GM23338 (cell line): ENCODE measurements around the gene RGS2. TPM values are rescaled to one million over a fixed set of nuclear protein-coding genes. Genes with fewer than 3 reads are reported as not detected.

Source experiments
- ATAC-seq: fragments of 200-7000 bp; cut with Tn5 transposase; 3 replicates; pipeline ENCODE4 v1.9.1; 2020
- DNase-seq: peaks from one replicate; pipeline ENCODE4 v3.0.0-alpha.2; 2015; ENCODE audit warnings: low spot score
- H2AFZ ChIP-seq: fragments of 200-600 bp; sonication (generic); 2 replicates; pipeline ENCODE4 v1.8.0; 2016; ENCODE audit warnings: antibody characterized with exemption, mild to moderate bottlenecking, moderate library complexity
- H3F3A ChIP-seq: fragments of 200-600 bp; sonication (generic); replicated peaks from 2 replicates; pipeline ENCODE4 v1.8.0; 2017; ENCODE audit warnings: antibody characterized with exemption, mixed run types, low read depth
- H3K27ac ChIP-seq: fragments of 200-600 bp; sonication (generic); 2 replicates; pipeline ENCODE4 v1.6.1; 2016; ENCODE audit warnings: low read depth
- H3K27me3 ChIP-seq: fragments of 200-600 bp; sonication (generic); 2 replicates; pipeline ENCODE4 v1.8.0; 2016; ENCODE audit warnings: mild to moderate bottlenecking, mixed run types, moderate library complexity; ENCODE audit not compliant: insufficient read depth
- H3K36me3 ChIP-seq: fragments of 200-600 bp; sonication (generic); 2 replicates; pipeline ENCODE4 v1.8.0; 2016; ENCODE audit warnings: mild to moderate bottlenecking; ENCODE audit not compliant: insufficient read depth
- H3K4me1 ChIP-seq: fragments of 200-600 bp; sonication (generic); 2 replicates; pipeline ENCODE4 v1.8.0; 2016; ENCODE audit warnings: mild to moderate bottlenecking, moderate library complexity; ENCODE audit not compliant: insufficient read depth
- H3K4me2 ChIP-seq: fragments of 200-600 bp; sonication (generic); 2 replicates; pipeline ENCODE4 v1.7.1; 2017; ENCODE audit warnings: mixed run types
- H3K4me3 ChIP-seq: fragments of 200-600 bp; sonication (generic); 2 replicates; pipeline ENCODE4 v1.6.1; 2016; ENCODE audit warnings: mixed run types
- H3K79me2 ChIP-seq: fragments of 200-600 bp; sonication (generic); replicated peaks from 2 replicates; pipeline ENCODE4 v1.8.0; 2017; ENCODE audit warnings: mild to moderate bottlenecking; ENCODE audit not compliant: insufficient read depth
- H3K9me2 ChIP-seq: fragments of 200-600 bp; sonication (generic); 2 replicates; pipeline ENCODE4 v1.8.0; 2017; ENCODE audit not compliant: insufficient read depth
- H4K20me1 ChIP-seq: fragments of 200-600 bp; sonication (generic); replicated peaks from 2 replicates; pipeline ENCODE4 v1.8.0; 2017; ENCODE audit warnings: mild to moderate bottlenecking; ENCODE audit not compliant: insufficient read depth
- H3K27ac Mint-ChIP-seq: 2 replicates; pipeline ENCODE4 v1.8.0; 2020; ENCODE audit warnings: inconsistent platforms, mild to moderate bottlenecking, moderate library complexity, mixed read lengths
- H3K27me3 Mint-ChIP-seq: 3 replicates; pipeline ENCODE4 v1.8.0; 2022; ENCODE audit warnings: low read depth, mild to moderate bottlenecking, moderate library complexity, mixed read lengths, inconsistent platforms; ENCODE audit not compliant: insufficient read depth, poor library complexity
- H3K36me3 Mint-ChIP-seq: 3 replicates; pipeline ENCODE4 v1.8.0; 2021; ENCODE audit warnings: low read depth, mild to moderate bottlenecking, inconsistent platforms, moderate library complexity, mixed read lengths
- H3K4me1 Mint-ChIP-seq: 3 replicates; pipeline ENCODE4 v1.8.0; 2020; ENCODE audit warnings: mild to moderate bottlenecking, inconsistent platforms, mixed read lengths
- H3K4me3 Mint-ChIP-seq: 3 replicates; pipeline ENCODE4 v1.8.0; 2021; ENCODE audit warnings: moderate library complexity, mild to moderate bottlenecking, inconsistent platforms, mixed read lengths
- H3K9me3 Mint-ChIP-seq: 3 replicates; pipeline ENCODE4 v1.8.0; 2020; ENCODE audit warnings: moderate library complexity, mild to moderate bottlenecking, inconsistent platforms, mixed read lengths
- CREB1 ChIP-seq: fragments of 250-450 bp; sonication (Bioruptor Pico); IDR thresholded peaks from 2 replicates; pipeline ENCODE4 v1.5.0; 2020; ENCODE audit warnings: low read depth, mild to moderate bottlenecking, moderate library complexity
- EZH2phosphoT487 ChIP-seq: fragments of 200-600 bp; sonication (generic); IDR thresholded peaks from one replicate; pipeline ENCODE4 v1.8.1; 2018; ENCODE audit warnings: antibody characterized with exemption; ENCODE audit not compliant: unreplicated experiment
- JUNB ChIP-seq: IDR thresholded peaks from one replicate; pipeline ENCODE4 v1.6.1; 2016; ENCODE audit warnings: antibody characterized with exemption; ENCODE audit not compliant: unreplicated experiment
- NANOG ChIP-seq: IDR thresholded peaks from 2 replicates; pipeline ENCODE4 v1.6.1; 2016; ENCODE audit warnings: antibody characterized with exemption, borderline replicate concordance
- POLR2AphosphoS5 ChIP-seq: IDR thresholded peaks from 2 replicates; pipeline ENCODE4 v1.6.1; 2016; ENCODE audit warnings: antibody characterized with exemption, low read depth
- STAT1 ChIP-seq: IDR thresholded peaks from one replicate; pipeline ENCODE4 v1.6.1; 2016; ENCODE audit warnings: antibody characterized with exemption; ENCODE audit not compliant: unreplicated experiment
- ZNF114 ChIP-seq: fragments of 250-450 bp; sonication (Bioruptor Pico); IDR thresholded peaks from 2 replicates; pipeline ENCODE4 v1.5.0; 2020; ENCODE audit warnings: mild to moderate bottlenecking, moderate library complexity
- polyA plus RNA-seq: library from polyadenylated mRNA; unstranded; fragments of >200 nt; fragmentation: Nextera tagmentation; extraction: Ambion mirVana; gene quantifications from 2 replicates; pipeline ENCODE4 v1.2.1, GENCODE V29; 2016
- total RNA-seq: library from RNA; depleted of rRNA; stranded (reverse); fragments of >200 nt; shearing (Covaris generic); gene quantifications from 2 replicates; pipeline ENCODE4 v1.2.3, GENCODE V29; 2014
- TF ChIP-seq, protein P1 (sequence below): fragments of 250-450 bp; sonication (Bioruptor Pico); IDR thresholded peaks from 2 replicates; pipeline ENCODE4 v1.5.0; 2020; ENCODE audit warnings: mild to moderate bottlenecking, moderate library complexity
- TF ChIP-seq, protein P2 (sequence below): IDR thresholded peaks from 2 replicates; pipeline ENCODE4 v1.6.1; 2016; ENCODE audit warnings: antibody characterized with exemption
- TF ChIP-seq, protein P3 (sequence below), 2 experiments: fragments of 200-600 bp in 1 of 2; sonication (generic) in 1 of 2; conservative IDR thresholded peaks; 2 replicates each; pipeline versions ENCODE4 v1.5.1 to v1.6.1; 2016 to 2017; ENCODE audit warnings: antibody characterized with exemption in 2 of 2, low read depth in 2 of 2, mild to moderate bottlenecking in 2 of 2, moderate library complexity in 1 of 2
- TF ChIP-seq, protein P4 (sequence below): IDR thresholded peaks from one replicate; pipeline ENCODE4 v1.6.1; 2018; ENCODE audit warnings: antibody characterized with exemption; ENCODE audit not compliant: unreplicated experiment

The RGS2 gene
- total and polyA plus RNA-seq, 2 experiments from 2014 or later, result 13.8 to 24.8 TPM

DNA sequence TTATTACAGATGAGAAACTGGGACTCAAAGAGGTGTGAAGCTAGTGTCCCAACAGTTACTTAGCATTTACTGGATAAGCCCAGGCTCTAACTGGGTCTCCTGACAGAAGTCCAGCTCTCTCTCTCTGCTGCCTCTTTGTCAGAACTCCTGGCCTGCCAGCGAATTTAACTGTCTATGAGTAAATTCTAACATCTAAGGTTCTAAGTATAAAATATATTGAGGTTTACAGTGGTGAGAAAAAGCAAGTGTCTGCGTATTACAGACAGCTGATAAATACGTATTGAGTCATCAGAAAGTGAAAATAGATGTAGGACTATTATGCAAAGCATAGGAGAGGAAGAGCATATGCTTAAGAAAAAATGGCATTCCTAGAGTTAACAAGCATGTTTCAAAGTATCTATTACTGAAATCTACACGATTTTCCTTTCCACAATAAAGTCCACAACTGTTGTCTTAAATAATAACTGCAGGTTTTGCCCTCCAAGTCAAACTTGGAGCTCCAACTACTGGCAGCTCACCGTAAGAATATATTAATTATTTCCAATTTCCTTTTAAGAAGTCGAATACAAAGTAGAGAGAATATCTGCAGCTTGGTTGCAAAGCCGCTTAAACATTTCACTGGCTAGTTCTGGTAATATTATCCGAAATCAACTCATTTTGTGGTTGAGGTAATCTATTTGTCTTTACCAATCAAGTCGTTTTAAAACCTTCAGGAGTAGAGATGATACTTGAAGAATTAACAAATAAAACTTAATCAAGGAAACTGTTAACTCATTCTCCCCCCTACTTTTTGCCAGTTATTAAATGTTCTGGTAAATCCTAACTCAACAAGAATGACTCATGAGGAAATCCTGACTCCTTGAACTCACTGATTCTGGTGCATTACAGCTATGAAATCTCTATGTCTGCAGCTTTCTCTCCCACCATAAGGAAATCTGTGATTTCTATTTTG lies 1.4 kb upstream of the RGS2 start (continued):
- TF ChIP-seq, protein P1, sequence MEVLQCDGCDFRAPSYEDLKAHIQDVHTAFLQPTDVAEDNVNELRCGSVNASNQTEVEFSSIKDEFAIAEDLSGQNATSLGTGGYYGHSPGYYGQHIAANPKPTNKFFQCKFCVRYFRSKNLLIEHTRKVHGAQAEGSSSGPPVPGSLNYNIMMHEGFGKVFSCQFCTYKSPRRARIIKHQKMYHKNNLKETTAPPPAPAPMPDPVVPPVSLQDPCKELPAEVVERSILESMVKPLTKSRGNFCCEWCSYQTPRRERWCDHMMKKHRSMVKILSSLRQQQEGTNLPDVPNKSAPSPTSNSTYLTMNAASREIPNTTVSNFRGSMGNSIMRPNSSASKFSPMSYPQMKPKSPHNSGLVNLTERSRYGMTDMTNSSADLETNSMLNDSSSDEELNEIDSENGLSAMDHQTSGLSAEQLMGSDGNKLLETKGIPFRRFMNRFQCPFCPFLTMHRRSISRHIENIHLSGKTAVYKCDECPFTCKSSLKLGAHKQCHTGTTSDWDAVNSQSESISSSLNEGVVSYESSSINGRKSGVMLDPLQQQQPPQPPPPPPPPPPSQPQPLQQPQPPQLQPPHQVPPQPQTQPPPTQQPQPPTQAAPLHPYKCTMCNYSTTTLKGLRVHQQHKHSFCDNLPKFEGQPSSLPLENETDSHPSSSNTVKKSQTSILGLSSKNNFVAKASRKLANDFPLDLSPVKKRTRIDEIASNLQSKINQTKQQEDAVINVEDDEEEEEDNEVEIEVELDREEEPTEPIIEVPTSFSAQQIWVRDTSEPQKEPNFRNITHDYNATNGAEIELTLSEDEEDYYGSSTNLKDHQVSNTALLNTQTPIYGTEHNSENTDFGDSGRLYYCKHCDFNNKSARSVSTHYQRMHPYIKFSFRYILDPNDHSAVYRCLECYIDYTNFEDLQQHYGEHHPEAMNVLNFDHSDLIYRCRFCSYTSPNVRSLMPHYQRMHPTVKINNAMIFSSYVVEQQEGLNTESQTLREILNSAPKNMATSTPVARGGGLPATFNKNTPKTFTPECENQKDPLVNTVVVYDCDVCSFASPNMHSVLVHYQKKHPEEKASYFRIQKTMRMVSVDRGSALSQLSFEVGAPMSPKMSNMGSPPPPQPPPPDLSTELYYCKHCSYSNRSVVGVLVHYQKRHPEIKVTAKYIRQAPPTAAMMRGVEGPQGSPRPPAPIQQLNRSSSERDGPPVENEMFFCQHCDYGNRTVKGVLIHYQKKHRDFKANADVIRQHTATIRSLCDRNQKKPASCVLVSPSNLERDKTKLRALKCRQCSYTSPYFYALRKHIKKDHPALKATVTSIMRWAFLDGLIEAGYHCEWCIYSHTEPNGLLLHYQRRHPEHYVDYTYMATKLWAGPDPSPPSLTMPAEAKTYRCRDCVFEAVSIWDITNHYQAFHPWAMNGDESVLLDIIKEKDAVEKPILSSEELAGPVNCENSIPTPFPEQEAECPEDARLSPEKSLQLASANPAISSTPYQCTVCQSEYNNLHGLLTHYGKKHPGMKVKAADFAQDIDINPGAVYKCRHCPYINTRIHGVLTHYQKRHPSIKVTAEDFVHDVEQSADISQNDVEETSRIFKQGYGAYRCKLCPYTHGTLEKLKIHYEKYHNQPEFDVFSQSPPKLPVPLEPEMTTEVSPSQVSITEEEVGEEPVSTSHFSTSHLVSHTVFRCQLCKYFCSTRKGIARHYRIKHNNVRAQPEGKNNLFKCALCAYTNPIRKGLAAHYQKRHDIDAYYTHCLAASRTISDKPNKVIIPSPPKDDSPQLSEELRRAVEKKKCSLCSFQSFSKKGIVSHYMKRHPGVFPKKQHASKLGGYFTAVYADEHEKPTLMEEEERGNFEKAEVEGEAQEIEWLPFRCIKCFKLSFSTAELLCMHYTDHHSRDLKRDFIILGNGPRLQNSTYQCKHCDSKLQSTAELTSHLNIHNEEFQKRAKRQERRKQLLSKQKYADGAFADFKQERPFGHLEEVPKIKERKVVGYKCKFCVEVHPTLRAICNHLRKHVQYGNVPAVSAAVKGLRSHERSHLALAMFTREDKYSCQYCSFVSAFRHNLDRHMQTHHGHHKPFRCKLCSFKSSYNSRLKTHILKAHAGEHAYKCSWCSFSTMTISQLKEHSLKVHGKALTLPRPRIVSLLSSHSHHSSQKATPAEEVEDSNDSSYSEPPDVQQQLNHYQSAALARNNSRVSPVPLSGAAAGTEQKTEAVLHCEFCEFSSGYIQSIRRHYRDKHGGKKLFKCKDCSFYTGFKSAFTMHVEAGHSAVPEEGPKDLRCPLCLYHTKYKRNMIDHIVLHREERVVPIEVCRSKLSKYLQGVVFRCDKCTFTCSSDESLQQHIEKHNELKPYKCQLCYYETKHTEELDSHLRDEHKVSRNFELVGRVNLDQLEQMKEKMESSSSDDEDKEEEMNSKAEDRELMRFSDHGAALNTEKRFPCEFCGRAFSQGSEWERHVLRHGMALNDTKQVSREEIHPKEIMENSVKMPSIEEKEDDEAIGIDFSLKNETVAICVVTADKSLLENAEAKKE (CRISPR knock-in tag), result no peak
- TF ChIP-seq EZH2phosphoT487 (no peak), POLR2AphosphoS5 (no peak), CREB1 (CRISPR knock-in tag) (no peak)
- TF ChIP-seq, protein P2, sequence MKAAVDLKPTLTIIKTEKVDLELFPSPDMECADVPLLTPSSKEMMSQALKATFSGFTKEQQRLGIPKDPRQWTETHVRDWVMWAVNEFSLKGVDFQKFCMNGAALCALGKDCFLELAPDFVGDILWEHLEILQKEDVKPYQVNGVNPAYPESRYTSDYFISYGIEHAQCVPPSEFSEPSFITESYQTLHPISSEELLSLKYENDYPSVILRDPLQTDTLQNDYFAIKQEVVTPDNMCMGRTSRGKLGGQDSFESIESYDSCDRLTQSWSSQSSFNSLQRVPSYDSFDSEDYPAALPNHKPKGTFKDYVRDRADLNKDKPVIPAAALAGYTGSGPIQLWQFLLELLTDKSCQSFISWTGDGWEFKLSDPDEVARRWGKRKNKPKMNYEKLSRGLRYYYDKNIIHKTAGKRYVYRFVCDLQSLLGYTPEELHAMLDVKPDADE, result no peak

DNA sequence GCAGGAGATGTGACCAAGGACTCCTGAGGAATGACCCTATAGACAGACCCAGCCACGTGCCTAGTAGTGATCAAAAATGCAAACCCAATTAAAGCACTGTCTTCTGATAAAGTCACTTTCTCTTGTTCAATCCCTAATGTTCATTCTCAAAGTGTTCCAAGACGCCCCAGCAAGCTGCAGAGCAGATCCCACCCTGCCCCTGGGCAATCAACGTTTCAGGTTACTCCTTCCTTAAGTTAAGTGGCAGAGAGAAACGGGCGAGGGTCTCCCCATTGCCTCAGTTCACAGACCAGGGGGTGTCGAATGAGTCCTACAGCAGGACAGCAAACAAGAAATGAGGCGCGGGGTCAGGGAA lies 699 bp upstream of the RGS2 start:
- peak overlapping the region; percentile 96 for H2AFZ ChIP-seq
- H3K79me2 ChIP-seq, result peaks cover 6% of the 10 kb centered on the region; the same call in 1 of the 2 replicates
- peak overlapping the region; percentile 89 for H3K4me2 ChIP-seq
- Mint-ChIP-seq H3K4me1 (peaks cover 25% of the 10 kb centered on the region), H3K27ac (peak overlapping the region; percentile 78), H3K36me3 (peaks cover 11% of the 10 kb centered on the region; the same call in 2 of the 3 replicates), H3K27me3 (peaks cover 18% of the 10 kb centered on the region), H3K4me3 (peak overlapping the region; percentile 96), H3K9me3 (no peaks in the 10 kb centered on the region; the same call in 2 of the 3 replicates)
- peaks cover 15% of the 10 kb centered on the region for H3K4me1 ChIP-seq
- no peaks in the 10 kb centered on the region for H4K20me1 ChIP-seq
- DNase-seq (peak; percentile 47), ATAC-seq (peak; percentile 14)
- H3K9me2 ChIP-seq, result no peaks in the 10 kb centered on the region
- peaks cover 9% of the 10 kb centered on the region for H3K36me3 ChIP-seq
- 0 out of 2 replicates have a peak overlapping the region, but pooled peaks have one; percentile 45 for H3K27ac ChIP-seq
- TF ChIP-seq, protein P3, sequence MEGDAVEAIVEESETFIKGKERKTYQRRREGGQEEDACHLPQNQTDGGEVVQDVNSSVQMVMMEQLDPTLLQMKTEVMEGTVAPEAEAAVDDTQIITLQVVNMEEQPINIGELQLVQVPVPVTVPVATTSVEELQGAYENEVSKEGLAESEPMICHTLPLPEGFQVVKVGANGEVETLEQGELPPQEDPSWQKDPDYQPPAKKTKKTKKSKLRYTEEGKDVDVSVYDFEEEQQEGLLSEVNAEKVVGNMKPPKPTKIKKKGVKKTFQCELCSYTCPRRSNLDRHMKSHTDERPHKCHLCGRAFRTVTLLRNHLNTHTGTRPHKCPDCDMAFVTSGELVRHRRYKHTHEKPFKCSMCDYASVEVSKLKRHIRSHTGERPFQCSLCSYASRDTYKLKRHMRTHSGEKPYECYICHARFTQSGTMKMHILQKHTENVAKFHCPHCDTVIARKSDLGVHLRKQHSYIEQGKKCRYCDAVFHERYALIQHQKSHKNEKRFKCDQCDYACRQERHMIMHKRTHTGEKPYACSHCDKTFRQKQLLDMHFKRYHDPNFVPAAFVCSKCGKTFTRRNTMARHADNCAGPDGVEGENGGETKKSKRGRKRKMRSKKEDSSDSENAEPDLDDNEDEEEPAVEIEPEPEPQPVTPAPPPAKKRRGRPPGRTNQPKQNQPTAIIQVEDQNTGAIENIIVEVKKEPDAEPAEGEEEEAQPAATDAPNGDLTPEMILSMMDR (conservative IDR thresholded peaks at IDR 0.05; ENCODE audit: low read depth in 2 of 2), result no peak
- TF ChIP-seq NANOG (no peak), ZNF114 (CRISPR knock-in tag) (no peak), JUNB (no peak), STAT1 (no peak), EZH2phosphoT487 (no peak)
- TF ChIP-seq, protein P4, sequence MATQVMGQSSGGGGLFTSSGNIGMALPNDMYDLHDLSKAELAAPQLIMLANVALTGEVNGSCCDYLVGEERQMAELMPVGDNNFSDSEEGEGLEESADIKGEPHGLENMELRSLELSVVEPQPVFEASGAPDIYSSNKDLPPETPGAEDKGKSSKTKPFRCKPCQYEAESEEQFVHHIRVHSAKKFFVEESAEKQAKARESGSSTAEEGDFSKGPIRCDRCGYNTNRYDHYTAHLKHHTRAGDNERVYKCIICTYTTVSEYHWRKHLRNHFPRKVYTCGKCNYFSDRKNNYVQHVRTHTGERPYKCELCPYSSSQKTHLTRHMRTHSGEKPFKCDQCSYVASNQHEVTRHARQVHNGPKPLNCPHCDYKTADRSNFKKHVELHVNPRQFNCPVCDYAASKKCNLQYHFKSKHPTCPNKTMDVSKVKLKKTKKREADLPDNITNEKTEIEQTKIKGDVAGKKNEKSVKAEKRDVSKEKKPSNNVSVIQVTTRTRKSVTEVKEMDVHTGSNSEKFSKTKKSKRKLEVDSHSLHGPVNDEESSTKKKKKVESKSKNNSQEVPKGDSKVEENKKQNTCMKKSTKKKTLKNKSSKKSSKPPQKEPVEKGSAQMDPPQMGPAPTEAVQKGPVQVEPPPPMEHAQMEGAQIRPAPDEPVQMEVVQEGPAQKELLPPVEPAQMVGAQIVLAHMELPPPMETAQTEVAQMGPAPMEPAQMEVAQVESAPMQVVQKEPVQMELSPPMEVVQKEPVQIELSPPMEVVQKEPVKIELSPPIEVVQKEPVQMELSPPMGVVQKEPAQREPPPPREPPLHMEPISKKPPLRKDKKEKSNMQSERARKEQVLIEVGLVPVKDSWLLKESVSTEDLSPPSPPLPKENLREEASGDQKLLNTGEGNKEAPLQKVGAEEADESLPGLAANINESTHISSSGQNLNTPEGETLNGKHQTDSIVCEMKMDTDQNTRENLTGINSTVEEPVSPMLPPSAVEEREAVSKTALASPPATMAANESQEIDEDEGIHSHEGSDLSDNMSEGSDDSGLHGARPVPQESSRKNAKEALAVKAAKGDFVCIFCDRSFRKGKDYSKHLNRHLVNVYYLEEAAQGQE, result no peak
- H3F3A ChIP-seq, result no peaks in the 10 kb centered on the region; the same call in 1 of the 2 replicates
- H3K4me3 ChIP-seq, result peak overlapping the region; percentile 93
- peaks cover 13% of the 10 kb centered on the region for H3K27me3 ChIP-seq
